Large intestine (tissue), 3 donors: ENCODE results near the gene METTL8. TPM values are rescaled to one million over a fixed set of nuclear protein-coding genes. Genes with fewer than 3 reads are reported as not detected.

Experiments
- DNase-seq, 2 donors: peaks; one replicate each; pipeline versions ENCODE4 v3.0.0 to v3.0.0-alpha.2; 2013
- H3K27ac ChIP-seq: one replicate; pipeline ENCODE4 v1.5.1; 2013; ENCODE audit warnings: low read length
- H3K27me3 ChIP-seq: 2 replicates; pipeline ENCODE4 v1.6.1; 2013; ENCODE audit warnings: low read length; ENCODE audit not compliant: control insufficient read depth, insufficient read depth
- H3K36me3 ChIP-seq: 2 replicates; pipeline ENCODE4 v1.6.1; 2013; ENCODE audit warnings: low read length; ENCODE audit not compliant: control insufficient read depth, insufficient read depth
- H3K4me1 ChIP-seq: one replicate; pipeline ENCODE4 v1.6.1; 2013; ENCODE audit warnings: low read length; ENCODE audit not compliant: control insufficient read depth, insufficient read depth
- H3K4me3 ChIP-seq: one replicate; pipeline ENCODE4 v1.5.1; 2013; ENCODE audit warnings: low read length
- H3K9me3 ChIP-seq: one replicate; pipeline ENCODE4 v1.6.1; 2013; ENCODE audit warnings: mild to moderate bottlenecking, low read depth, low read length, moderate library complexity; ENCODE audit not compliant: control insufficient read depth
- WGBS: methylation state at CpG from one replicate; pipeline ENCODE4 v1.1.5; 2013; ENCODE audit warnings: low lambda C conversion rate; ENCODE audit not compliant: insufficient coverage; 5-methylcytosine and 5-hydroxymethylcytosine counted together
- polyA plus RNA-seq: library from polyadenylated mRNA; unstranded; fragments of 120-200 nt; gene quantifications from one replicate; pipeline ENCODE4 v1.2.1, GENCODE V29; 2013

Gene METTL8
- polyA plus RNA-seq, 1 donor: 14.0 TPM

GRCh38 chr2:171325886-171326585 is 107.8 kb downstream of the METTL8 start:
- no peaks in the 10 kb centered on the region for H3K36me3 ChIP-seq
- no peak overlapping the region for H3K27ac ChIP-seq
- H3K4me1 ChIP-seq: no peaks in the 10 kb centered on the region
- no peak for DNase-seq
- H3K9me3 ChIP-seq: no peaks in the 10 kb centered on the region
- H3K4me3 ChIP-seq: no peak overlapping the region
- WGBS: 100% methylated on average over 2 of the region's 4 CpGs
- no peaks in the 10 kb centered on the region for H3K27me3 ChIP-seq

DNA sequence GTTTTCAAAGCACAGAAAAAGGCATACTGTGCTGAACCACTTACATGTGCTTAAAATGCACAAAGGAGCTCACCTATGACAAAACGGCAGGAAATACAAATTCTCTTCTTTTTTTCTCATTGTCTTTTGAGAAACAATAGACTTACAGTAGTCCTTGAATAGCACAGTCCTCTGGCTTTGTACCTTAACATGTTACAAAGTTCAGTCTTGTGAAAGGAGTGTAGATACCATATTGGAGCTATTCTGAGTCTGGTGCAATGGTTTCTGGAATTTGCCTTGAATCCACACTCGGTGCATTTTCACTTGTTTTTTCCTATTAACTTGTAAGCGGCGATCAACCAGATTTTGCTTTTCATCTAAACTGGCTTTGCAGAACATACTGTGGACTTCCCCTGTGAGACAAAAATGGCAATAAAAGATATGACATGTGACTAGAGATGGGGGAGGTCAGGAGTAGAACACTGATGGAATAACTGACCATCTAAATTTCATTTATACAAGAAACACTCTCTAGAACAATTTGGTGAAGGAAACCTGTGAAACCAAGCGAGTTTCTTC is 109.7 kb downstream of the METTL8 start:
- Histone ChIP-seq H3K4me1 (no peaks in the 10 kb centered on the region), H3K27ac (no peak overlapping the region), H3K27me3 (no peaks in the 10 kb centered on the region), H3K9me3 (no peaks in the 10 kb centered on the region), H3K36me3 (no peaks in the 10 kb centered on the region), H3K4me3 (no peak overlapping the region)
- WGBS: 83% methylated on average over 3 of the region's 5 CpGs
- peak in 1 of 2 donors; percentile 48 for DNase-seq

DNA sequence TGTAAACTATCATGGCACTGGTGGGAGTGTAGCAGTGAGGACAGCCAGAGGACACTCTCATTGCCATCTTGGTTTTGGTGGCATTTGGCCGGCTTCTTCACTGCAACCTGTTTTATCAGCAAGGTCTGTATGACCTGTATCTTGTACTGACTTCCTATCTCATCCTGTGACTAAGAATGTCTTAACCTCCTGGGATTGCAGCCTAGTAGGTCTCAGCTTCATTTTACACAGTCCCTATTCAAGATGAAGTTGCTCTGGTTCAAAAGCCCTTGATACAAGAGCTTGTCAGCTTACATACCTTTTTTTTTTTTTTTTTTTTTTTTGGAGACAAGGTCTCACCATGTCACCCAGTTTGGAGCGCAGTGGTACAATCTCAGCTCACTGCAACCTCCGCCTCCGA is 110.9 kb downstream of the METTL8 start:
- no peak for DNase-seq
- Histone ChIP-seq H3K4me3 (no peak overlapping the region), H3K36me3 (no peaks in the 10 kb centered on the region), H3K4me1 (no peaks in the 10 kb centered on the region), H3K9me3 (no peaks in the 10 kb centered on the region), H3K27ac (no peak overlapping the region), H3K27me3 (no peaks in the 10 kb centered on the region)
- no CpG with 5 or more reads among the region's 4 CpGs for WGBS

DNA sequence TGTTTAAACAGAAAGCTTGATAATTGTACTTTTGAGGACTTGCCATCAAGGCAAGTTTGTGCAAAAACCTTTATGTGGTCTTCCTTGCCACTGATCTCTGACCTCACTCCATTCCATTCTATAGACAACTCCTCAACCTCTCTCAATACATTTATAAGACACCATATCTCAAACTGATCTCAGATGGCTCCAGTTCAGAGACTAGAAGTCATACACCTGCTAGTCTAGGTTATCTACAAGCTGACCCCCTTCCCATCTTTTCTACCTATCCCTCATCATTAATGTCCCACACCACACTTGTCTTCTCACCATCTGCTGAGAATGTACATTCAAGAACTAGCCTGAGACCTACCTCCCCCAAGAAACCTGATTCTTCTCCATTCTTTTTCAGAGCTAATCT is 113.1 kb downstream of the METTL8 start:
- DNase-seq: no peak
- Histone ChIP-seq H3K4me1 (no peaks in the 10 kb centered on the region), H3K27me3 (no peaks in the 10 kb centered on the region), H3K9me3 (no peaks in the 10 kb centered on the region), H3K4me3 (no peak overlapping the region), H3K27ac (no peak overlapping the region), H3K36me3 (no peaks in the 10 kb centered on the region)

DNA sequence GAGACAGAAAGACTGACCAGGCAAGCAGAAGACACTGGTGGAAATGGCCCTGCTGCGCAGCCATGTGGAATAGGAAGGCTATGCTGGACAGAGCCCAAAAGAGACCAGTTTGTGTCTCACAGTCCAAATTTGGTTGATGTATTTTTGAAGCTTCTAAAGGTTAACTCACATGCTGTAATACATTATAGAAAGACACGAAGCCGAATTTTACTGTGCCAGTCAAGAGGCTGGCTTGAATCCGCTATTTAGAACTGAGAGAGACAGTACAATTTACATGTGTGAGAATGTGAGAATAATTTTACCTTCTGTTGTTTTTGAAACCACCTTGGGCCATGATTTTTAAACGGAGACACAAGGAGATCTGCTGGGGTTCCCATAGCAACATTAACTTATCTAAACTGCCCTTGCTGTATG is 113.6 kb downstream of the METTL8 start:
- no peak overlapping the region for H3K27ac ChIP-seq
- H3K9me3 ChIP-seq: no peaks in the 10 kb centered on the region
- H3K27me3 ChIP-seq: no peaks in the 10 kb centered on the region
- DNase-seq: no peak
- WGBS: no CpG with 5 or more reads among the region's 5 CpGs
- no peaks in the 10 kb centered on the region for H3K4me1 ChIP-seq
- no peaks in the 10 kb centered on the region for H3K36me3 ChIP-seq
- H3K4me3 ChIP-seq: no peak overlapping the region

- Histone ChIP-seq H3K4me3 (no peak overlapping the region), H3K9me3 (no peaks in the 10 kb centered on the region), H3K4me1 (no peaks in the 10 kb centered on the region), H3K36me3 (no peaks in the 10 kb centered on the region), H3K27ac (no peak overlapping the region), H3K27me3 (no peaks in the 10 kb centered on the region)
- WGBS: 80% methylated on average over 5 of the region's 12 CpGs
- no peak for DNase-seq
Observed at GRCh38 chr2:171319164-171319810, 114.5 kb downstream of the METTL8 start.

- Histone ChIP-seq H3K4me1 (no peaks in the 10 kb centered on the region), H3K36me3 (no peaks in the 10 kb centered on the region), H3K27me3 (no peaks in the 10 kb centered on the region), H3K9me3 (no peaks in the 10 kb centered on the region), H3K27ac (no peak overlapping the region), H3K4me3 (no peak overlapping the region)
- no peak for DNase-seq
- WGBS: no CpG with 5 or more reads among the region's 6 CpGs
Observed at GRCh38 chr2:171318463-171318934, 115.3 kb downstream of the METTL8 start.

GRCh38 chr2:171317492-171318125 is 116.2 kb downstream of the METTL8 start:
- DNase-seq: no peak
- Histone ChIP-seq H3K4me1 (no peaks in the 10 kb centered on the region), H3K4me3 (no peak overlapping the region), H3K27ac (no peak overlapping the region), H3K36me3 (no peaks in the 10 kb centered on the region), H3K9me3 (peaks cover under 1% of the 10 kb centered on the region), H3K27me3 (no peaks in the 10 kb centered on the region)
- WGBS: 100% methylated on average over 1 of the region's 4 CpGs

DNA sequence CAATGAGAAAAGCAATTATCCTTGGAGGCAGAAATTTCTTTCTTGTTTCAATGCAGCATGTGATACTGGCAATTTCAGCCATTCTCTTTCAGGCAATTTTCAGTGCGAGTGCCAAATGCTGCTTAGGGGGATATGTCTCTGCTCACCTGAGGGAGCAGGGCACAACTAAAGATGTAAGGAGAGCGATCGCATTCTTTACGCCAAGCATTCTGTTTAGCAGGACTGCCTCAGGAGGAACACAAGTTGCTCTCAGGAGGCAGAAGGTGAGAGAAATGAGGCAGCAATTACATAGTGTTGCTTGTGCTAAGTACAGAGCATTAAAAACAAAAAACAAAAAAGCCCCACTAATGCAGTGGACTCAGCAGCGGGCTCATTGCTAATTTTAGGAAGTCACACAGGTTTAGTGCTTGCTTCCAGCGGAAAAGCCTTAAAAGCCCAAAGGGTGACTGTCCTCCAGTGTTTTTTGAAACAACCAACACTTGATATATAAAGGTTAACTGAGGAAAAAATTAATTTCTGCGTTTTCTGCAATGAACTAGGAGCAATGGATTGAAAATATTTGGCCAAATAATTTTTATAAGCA is 116.9 kb downstream of the METTL8 start:
- H3K36me3 ChIP-seq: no peaks in the 10 kb centered on the region
- no peak overlapping the region for H3K4me3 ChIP-seq
- no peak overlapping the region for H3K27ac ChIP-seq
- H3K4me1 ChIP-seq: no peaks in the 10 kb centered on the region
- H3K27me3 ChIP-seq: no peaks in the 10 kb centered on the region
- 33% methylated on average over 1 of the region's 7 CpGs for WGBS
- DNase-seq: no peak
- H3K9me3 ChIP-seq: peaks cover 8% of the 10 kb centered on the region

DNA sequence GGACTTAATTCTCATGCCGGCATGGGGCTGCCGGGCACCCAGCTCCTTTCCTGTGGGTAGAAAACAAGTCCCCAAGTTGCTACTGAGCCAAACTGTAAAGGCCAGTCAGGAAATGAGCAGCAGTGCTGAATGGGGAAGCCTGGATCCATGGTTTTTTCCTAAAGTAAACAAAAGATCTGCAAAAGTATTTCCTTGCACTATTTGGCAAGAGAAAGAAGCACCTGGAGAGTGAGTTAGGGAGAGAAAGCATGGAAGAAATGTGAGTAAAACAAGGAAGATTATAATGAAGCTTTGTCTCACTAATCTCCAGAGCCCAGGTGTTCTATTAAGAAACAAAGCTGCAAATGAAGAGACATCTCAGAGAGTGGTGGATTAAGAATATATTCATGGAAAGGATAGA is 117.6 kb downstream of the METTL8 start:
- H3K4me1 ChIP-seq: no peaks in the 10 kb centered on the region
- no peak overlapping the region for H3K4me3 ChIP-seq
- H3K27me3 ChIP-seq: no peaks in the 10 kb centered on the region
- peaks cover 9% of the 10 kb centered on the region for H3K9me3 ChIP-seq
- no peaks in the 10 kb centered on the region for H3K36me3 ChIP-seq
- DNase-seq: no peak
- WGBS: 80% methylated on average over 1 of the region's 2 CpGs
- H3K27ac ChIP-seq: no peak overlapping the region
